ENCODE measurements around the gene PITX1.

Gene PITX1

GRCh38 chr5:135039271-135040033 is 5.4 kb upstream of the PITX1 start:
- Histone ChIP-seq H3K4me1 (ENCODE audit: control insufficient read depth, low read depth, low read length) (no peaks in the 10 kb centered on the region), H3K27ac (ENCODE audit: low read length) (no peak overlapping the region), H3K9ac (ENCODE audit: low read length) (no peak overlapping the region), H3K27me3 (ENCODE audit: control insufficient read depth, insufficient read depth, low read length) (peaks cover 100% of the 10 kb centered on the region), H3K36me3 (ENCODE audit: control insufficient read depth, low read depth, low read length) (no peaks in the 10 kb centered on the region), H3K4me3 (ENCODE audit: low read length) (peak overlapping the region; percentile 36), H3K9me3 (ENCODE audit: control insufficient read depth, low read depth, low read length) (no peaks in the 10 kb centered on the region)

DNA sequence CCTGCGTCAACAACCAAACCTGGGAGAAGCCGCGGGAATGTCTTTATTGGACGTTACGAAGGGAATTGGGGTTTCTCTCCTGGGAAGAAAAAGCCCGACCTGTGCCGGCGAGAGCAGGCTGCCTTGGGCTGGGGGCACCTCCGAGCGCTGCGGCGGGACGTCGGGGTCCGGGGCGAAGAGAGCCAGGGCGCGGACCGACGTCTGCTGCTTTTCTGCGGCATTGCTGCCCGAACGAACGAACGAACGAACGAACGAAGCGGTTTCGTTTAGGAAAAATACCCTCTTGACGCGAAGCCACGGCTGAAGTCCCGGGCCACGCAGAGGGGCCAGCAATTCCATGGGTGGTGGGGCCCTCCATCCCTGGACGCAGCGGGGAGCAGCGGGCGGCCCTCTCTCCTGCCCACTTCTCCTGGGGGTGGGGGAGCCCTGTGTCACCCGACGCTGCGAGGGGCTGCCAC is 4.8 kb upstream of the PITX1 start:
- H3K9ac ChIP-seq (ENCODE audit: low read length): no peak overlapping the region
- no peaks in the 10 kb centered on the region for H3K4me1 ChIP-seq (ENCODE audit: control insufficient read depth, low read depth, low read length)
- no peak overlapping the region for H3K27ac ChIP-seq (ENCODE audit: low read length)
- no peaks in the 10 kb centered on the region for H3K36me3 ChIP-seq (ENCODE audit: control insufficient read depth, low read depth, low read length)
- H3K4me3 ChIP-seq (ENCODE audit: low read length): peak overlapping the region; percentile 16
- no peaks in the 10 kb centered on the region for H3K9me3 ChIP-seq (ENCODE audit: control insufficient read depth, low read depth, low read length)
- H3K27me3 ChIP-seq (ENCODE audit: control insufficient read depth, insufficient read depth, low read length): peaks cover 99% of the 10 kb centered on the region

DNA sequence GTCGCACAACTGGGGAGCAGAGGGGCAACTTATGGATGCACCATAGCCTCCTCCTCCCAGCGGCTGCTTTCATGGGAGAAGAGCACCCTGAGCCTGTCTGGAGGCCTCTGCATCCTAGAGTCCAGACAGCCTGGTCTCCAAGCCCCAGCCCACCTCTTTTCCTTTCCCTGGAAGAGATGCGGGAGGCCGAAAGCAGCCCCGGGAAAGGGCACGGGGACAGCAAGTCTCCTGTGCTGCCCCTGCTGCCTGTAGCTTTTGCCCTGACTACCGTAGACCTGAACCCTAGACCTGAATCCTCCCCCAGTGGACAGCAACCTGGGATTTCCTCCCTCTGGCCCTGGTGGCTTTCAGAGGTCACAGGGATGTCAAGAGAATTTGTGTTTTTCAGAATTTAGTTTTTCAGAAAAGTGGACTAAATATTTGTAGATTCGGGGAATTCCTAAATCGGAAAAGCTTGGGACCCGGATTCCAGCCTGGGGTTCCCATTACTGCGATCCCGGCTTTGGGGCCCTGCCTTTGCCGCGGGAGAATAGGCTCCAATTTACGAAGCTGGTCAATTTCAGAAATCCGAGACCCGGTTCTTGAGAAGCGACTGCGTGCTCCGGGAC is 4.3 kb upstream of the PITX1 start:
- H3K4me3 ChIP-seq (ENCODE audit: low read length): no peak overlapping the region
- no peaks in the 10 kb centered on the region for H3K36me3 ChIP-seq (ENCODE audit: control insufficient read depth, low read depth, low read length)
- H3K9me3 ChIP-seq (ENCODE audit: control insufficient read depth, low read depth, low read length): no peaks in the 10 kb centered on the region
- peaks cover 99% of the 10 kb centered on the region for H3K27me3 ChIP-seq (ENCODE audit: control insufficient read depth, insufficient read depth, low read length)
- H3K9ac ChIP-seq (ENCODE audit: low read length): no peak overlapping the region
- H3K27ac ChIP-seq (ENCODE audit: low read length): no peak overlapping the region
- no peaks in the 10 kb centered on the region for H3K4me1 ChIP-seq (ENCODE audit: control insufficient read depth, low read depth, low read length)

- H3K4me1 ChIP-seq (ENCODE audit: control insufficient read depth, low read depth, low read length): peaks cover 2% of the 10 kb centered on the region
- no peak overlapping the region for H3K9ac ChIP-seq (ENCODE audit: low read length)
- H3K27me3 ChIP-seq (ENCODE audit: control insufficient read depth, insufficient read depth, low read length): peaks cover 99% of the 10 kb centered on the region
- no peaks in the 10 kb centered on the region for H3K36me3 ChIP-seq (ENCODE audit: control insufficient read depth, low read depth, low read length)
- H3K9me3 ChIP-seq (ENCODE audit: control insufficient read depth, low read depth, low read length): no peaks in the 10 kb centered on the region
- H3K4me3 ChIP-seq (ENCODE audit: low read length): no peak overlapping the region
- no peak overlapping the region for H3K27ac ChIP-seq (ENCODE audit: low read length)
These were observed 3.6 kb upstream of the PITX1 start for GRCh38 chr5:135037519-135038204.

DNA sequence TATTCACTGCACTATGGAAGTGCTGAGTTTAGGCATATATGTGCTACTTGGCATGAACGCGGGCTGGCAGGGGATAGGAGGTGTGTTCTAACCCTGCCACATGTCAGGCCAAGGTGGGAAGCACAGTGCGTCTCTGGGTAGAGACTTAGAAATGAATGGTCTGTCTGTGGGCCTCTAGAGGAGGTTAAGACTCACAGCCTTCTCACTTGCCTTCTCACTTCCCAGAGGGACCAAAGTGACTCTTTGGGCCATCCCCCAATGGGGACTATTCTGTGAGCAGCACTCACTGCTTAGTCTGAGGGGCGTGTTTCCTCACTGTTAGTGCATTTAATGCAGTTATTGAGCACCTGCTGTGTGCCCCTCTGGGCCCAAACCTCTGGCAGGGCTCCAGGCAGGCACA is 2.4 kb upstream of the PITX1 start:
- peaks cover 99% of the 10 kb centered on the region for H3K27me3 ChIP-seq (ENCODE audit: control insufficient read depth, insufficient read depth, low read length)
- H3K4me1 ChIP-seq (ENCODE audit: control insufficient read depth, low read depth, low read length): peaks cover 5% of the 10 kb centered on the region
- no peaks in the 10 kb centered on the region for H3K36me3 ChIP-seq (ENCODE audit: control insufficient read depth, low read depth, low read length)
- H3K27ac ChIP-seq (ENCODE audit: low read length): no peak overlapping the region
- no peak overlapping the region for H3K9ac ChIP-seq (ENCODE audit: low read length)
- H3K4me3 ChIP-seq (ENCODE audit: low read length): no peak overlapping the region
- H3K9me3 ChIP-seq (ENCODE audit: control insufficient read depth, low read depth, low read length): no peaks in the 10 kb centered on the region

GRCh38 chr5:135035678-135036030 is 1.6 kb upstream of the PITX1 start:
- no peak overlapping the region for H3K4me3 ChIP-seq (ENCODE audit: low read length)
- no peak overlapping the region for H3K9ac ChIP-seq (ENCODE audit: low read length)
- H3K4me1 ChIP-seq (ENCODE audit: control insufficient read depth, low read depth, low read length): peaks cover 5% of the 10 kb centered on the region
- H3K36me3 ChIP-seq (ENCODE audit: control insufficient read depth, low read depth, low read length): no peaks in the 10 kb centered on the region
- H3K9me3 ChIP-seq (ENCODE audit: control insufficient read depth, low read depth, low read length): no peaks in the 10 kb centered on the region
- no peak overlapping the region for H3K27ac ChIP-seq (ENCODE audit: low read length)
- H3K27me3 ChIP-seq (ENCODE audit: control insufficient read depth, insufficient read depth, low read length): peaks cover 99% of the 10 kb centered on the region

DNA sequence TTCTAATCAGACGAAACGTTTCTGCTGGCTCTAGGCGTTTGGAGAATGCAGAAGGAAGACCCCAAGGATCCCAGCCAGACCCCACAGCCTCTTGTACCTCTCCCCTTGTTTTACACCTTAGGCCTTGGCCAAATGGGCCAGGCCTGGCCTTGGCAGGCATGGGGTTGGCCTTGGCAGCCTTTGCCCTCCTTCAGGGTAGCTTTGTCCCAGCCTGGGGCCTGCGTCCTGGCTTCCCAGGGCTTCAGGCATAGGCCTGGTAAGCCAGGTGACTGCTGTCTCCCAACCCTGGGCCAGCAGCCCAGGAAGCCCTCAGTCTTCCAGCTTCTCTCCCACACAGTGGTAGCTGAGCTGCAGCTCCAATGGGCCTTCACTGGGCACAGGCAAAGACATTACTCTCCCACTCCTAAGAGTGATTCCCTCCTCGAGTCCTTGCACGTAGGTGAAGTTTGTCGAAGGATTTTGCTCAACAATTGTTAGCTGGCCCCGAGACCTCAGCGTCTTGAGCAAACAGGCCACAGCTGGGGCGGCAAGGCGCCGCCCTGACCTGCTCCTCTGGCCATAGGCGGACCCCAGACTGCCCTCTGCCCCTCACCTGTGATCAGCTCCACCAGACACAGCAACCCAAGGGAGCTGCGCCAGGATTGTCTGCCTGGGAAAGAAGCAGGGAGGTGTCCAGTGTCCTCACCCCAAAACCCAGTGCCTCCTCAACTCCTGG is 1.1 kb upstream of the PITX1 start:
- no peak overlapping the region for H3K4me3 ChIP-seq (ENCODE audit: low read length)
- H3K4me1 ChIP-seq (ENCODE audit: control insufficient read depth, low read depth, low read length): peaks cover 5% of the 10 kb centered on the region
- H3K36me3 ChIP-seq (ENCODE audit: control insufficient read depth, low read depth, low read length): no peaks in the 10 kb centered on the region
- no peak overlapping the region for H3K9ac ChIP-seq (ENCODE audit: low read length)
- no peak overlapping the region for H3K27ac ChIP-seq (ENCODE audit: low read length)
- H3K27me3 ChIP-seq (ENCODE audit: control insufficient read depth, insufficient read depth, low read length): peaks cover 99% of the 10 kb centered on the region
- no peaks in the 10 kb centered on the region for H3K9me3 ChIP-seq (ENCODE audit: control insufficient read depth, low read depth, low read length)

DNA sequence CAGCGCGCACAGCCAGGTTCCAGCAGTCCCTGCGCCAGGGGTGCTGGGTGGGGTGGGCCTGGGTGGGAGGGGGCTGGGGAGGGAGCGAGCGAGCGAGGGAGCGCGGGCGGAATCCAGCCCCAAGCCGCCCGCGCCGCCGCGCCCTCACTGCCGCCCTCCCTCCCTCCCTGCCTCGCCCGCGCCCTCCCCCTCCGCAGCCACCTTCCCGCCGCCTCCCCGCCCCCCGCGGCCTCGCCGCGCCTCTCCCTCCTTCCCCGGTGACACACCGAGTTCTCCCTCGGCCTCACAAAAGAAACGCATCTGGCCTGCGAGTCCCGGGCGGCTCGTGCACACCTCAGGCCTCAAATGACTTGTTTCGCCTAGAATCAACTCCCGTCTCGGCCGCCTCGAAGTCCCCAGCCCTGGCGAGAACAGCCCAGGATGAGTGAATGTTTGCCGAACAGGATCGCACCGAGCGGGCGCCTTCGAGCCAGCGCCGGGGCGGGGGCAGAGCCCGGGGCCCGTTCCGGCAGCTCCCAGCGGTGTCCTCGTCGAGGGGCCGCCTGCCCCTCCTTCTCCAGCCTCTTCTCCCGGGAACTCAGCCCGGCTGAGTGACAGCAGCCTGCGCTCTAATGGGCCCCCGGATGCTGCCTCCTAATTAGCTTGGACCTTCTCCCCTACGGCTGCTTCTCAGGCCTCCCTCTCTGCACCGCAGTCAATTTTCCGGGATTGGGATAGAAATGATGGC is 371 bp upstream of the PITX1 start:
- H3K36me3 ChIP-seq (ENCODE audit: control insufficient read depth, low read depth, low read length): no peaks in the 10 kb centered on the region
- H3K27ac ChIP-seq (ENCODE audit: low read length): no peak overlapping the region
- H3K4me1 ChIP-seq (ENCODE audit: control insufficient read depth, low read depth, low read length): peaks cover 5% of the 10 kb centered on the region
- H3K9ac ChIP-seq (ENCODE audit: low read length): no peak overlapping the region
- peaks cover 99% of the 10 kb centered on the region for H3K27me3 ChIP-seq (ENCODE audit: control insufficient read depth, insufficient read depth, low read length)
- peak overlapping the region; percentile 31 for H3K4me3 ChIP-seq (ENCODE audit: low read length)
- no peaks in the 10 kb centered on the region for H3K9me3 ChIP-seq (ENCODE audit: control insufficient read depth, low read depth, low read length)

DNA sequence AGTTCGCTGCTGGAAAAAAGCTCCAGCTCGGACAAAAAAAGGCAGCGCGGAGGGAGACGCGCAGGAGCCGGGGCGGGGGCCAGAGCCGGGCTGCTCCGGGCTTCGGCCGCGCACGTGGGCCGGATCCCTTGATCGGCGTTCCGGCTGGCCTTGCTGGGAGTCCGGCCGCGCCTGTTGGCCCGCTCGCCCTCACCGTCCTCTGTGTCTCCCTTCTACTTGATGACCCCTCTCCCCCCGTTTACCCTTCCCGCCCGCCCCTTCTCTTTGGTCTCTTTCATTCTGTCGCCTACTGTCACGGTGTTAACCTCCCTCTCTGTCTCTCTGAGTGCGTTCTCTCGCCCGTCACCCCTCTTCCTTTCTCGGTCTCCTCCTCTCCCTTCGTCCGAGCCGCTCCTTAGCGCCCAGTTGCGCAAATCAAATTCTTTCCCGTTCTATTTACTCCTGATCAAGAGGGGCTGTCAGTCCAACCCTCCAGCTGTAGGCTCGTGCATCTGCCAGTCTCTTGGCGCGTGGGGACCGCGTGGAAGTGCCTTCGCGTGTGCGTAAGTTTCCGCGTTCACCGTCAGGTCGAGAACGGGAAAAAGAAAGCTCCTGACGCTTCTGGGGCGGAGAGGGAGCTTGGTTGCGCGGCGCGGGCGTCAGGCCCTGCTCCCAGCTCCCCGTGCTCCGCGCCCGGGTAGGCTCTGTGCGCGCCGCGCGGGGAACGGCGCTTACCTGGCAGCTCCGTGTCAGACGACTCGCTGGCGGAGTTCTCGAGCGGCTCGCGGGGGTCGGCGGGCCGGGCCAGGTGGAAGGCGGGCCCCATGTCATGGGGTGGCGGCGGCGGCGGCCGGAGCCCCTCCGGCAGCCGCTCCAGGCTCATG is 798 bp downstream of the PITX1 start:
- H3K27me3 ChIP-seq (ENCODE audit: control insufficient read depth, insufficient read depth, low read length): peaks cover 99% of the 10 kb centered on the region
- H3K9ac ChIP-seq (ENCODE audit: low read length): no peak overlapping the region
- peaks cover 5% of the 10 kb centered on the region for H3K4me1 ChIP-seq (ENCODE audit: control insufficient read depth, low read depth, low read length)
- no peak overlapping the region for H3K27ac ChIP-seq (ENCODE audit: low read length)
- no peaks in the 10 kb centered on the region for H3K9me3 ChIP-seq (ENCODE audit: control insufficient read depth, low read depth, low read length)
- H3K36me3 ChIP-seq (ENCODE audit: control insufficient read depth, low read depth, low read length): no peaks in the 10 kb centered on the region
- no peak overlapping the region for H3K4me3 ChIP-seq (ENCODE audit: low read length)

- no peak overlapping the region for H3K27ac ChIP-seq (ENCODE audit: low read length)
- no peak overlapping the region for H3K9ac ChIP-seq (ENCODE audit: low read length)
- no peak overlapping the region for H3K4me3 ChIP-seq (ENCODE audit: low read length)
- H3K36me3 ChIP-seq (ENCODE audit: control insufficient read depth, low read depth, low read length): no peaks in the 10 kb centered on the region
- H3K27me3 ChIP-seq (ENCODE audit: control insufficient read depth, insufficient read depth, low read length): peaks cover 99% of the 10 kb centered on the region
- no peaks in the 10 kb centered on the region for H3K9me3 ChIP-seq (ENCODE audit: control insufficient read depth, low read depth, low read length)
- H3K4me1 ChIP-seq (ENCODE audit: control insufficient read depth, low read depth, low read length): peaks cover 5% of the 10 kb centered on the region
These were observed 1.4 kb downstream of the PITX1 start for GRCh38 chr5:135032695-135032998.
